ENCODE measurements around the gene NF1.
"Not testable (repeated sequence)": the region's sequence is repeated elsewhere in the genome, so short reads cannot be mapped to it uniquely, and the experiment has no call there.

NF1 gene

DNA sequence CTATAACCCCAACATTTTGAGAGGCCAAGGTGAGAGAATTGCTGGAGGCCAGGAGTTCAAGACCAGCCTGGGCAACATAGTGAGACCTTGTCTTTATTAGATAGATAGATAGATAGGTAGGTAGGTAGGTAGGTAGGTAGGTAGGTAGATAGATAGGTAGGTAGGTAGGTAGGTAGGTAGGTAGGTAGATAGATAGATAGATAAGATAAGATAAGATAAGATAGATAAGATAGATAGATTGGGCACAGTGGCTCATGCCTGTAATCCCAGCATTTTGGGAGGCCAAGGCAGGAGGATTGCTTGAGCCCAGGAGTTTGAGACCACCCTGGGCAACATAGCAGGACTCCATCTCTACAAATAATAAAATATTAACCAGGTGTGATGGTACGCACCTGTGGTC, 168.1 kb downstream of the NF1 start:
- DNase-seq = not testable (repeated sequence)

DNA sequence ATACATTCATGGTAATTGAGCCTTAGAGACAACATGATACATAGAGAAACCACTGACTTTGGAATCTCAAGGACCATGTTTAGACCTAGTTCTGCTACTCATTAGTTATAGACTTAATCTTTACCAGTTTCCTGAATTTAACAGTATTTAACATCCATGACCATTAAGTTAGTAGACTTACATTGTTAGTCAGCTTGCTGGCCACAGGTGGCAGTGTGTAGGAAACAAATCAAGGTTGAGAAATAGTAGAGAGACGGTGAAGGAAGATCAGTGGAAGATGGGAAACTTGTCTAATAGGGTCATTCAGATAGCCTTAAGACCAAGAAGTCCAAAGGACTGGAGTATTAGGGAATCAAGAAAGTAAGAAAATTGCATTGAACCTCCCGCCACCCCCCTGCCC, 171.3 kb downstream of the NF1 start:
- no peak for DNase-seq

DNA sequence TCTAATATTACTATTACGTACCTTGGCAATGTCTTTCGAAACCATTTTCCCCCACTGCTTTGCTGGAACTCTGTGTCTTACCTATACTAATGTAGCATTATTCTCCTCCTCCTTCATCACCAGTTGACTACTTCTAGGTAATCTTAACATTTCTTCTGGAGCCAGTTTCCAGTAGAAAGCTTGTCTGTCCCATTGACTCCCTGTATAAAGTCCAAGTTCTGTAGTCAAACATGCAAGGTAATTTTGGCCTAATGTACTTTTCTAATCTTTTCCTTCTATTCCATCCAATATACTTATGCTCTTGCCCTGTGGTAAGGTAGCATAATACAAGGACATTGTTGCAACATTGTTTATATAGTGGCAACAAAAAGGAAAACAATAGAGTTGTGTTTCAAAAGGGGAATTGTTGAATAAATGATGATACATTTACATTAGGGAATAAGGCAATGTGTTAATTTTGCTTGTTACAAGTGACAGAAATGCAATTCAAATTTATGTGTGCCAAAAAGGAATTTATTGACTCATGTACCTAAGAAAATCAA, 174.3 kb downstream of the NF1 start:
- no peak for DNase-seq

DNA sequence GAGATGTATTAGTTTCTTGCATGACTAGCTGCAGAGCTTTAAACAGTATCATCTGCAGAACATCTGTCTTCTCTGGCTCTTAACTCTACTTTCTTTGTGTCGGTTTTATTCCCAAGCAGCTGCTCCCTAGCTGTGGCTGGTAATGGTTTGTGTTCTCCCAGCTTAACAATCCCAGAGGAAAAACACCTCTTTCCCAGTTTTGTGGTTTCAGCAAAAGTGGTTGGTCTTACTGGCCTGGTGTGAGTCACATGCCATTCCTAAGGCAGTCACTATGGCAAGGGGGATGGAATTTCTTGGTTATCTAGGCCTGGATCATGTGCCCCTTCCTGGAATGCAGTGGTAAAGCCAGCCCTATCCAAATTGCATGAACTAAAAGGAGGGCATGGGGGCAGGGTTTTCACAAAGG, 174.8 kb downstream of the NF1 start:
- peak; percentile 98 for DNase-seq

DNA sequence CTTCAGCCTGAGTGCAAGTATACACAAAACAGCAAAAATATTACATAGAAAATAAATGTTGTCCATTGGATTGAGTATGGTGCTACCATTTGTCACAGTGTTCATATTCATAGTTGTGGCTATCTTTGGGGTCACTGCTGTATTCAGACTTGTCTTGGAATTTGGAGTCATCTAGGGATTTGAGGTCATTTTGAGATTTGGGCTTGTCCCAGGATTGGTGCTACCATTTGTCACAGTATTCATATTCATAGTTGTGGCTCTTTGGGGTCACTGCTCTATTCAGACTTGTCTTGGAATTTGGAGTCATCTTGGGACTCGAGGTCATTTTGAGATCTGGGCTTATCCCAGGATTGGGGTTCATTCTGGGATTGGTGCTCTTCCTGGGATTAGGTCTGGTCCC, 177.5 kb downstream of the NF1 start:
- DNase-seq = no peak

DNA sequence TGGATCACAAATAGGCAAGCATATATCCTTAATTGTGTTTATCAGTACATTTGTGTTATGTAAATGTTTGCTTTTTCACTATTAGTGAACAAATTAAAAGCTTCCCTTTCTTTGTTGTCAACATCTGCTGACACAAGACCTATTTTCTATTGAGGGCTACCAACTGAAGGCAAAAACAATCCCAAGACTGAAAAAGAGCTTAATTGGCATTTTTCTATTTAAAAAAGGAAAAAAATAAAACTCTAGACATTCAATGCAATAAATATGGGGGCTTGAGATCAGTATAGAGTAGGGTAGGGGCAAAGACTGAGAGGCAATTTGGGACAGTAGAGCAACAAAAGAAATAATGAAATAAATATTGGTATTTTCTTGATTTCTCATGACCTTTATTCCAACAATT, 178.0 kb downstream of the NF1 start:
- no peak for DNase-seq

DNA sequence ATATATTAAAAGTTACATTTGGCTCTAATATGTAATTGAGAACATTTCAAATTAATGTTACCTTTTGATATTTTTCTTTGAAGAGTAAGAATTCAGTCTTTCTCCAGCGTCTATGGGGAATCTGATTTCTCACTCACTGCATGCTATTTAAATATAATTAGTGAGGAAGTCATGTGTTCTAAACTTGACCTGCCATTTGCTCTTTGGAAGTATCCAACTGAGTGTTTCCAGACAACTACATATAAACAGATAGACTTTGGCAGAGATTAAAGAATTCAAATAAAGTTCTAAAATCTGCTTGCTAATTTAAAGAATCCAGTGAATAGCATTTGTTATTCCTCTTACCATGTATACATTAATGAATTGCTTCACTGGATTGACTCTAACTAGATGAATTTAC, 178.7 kb downstream of the NF1 start:
- no peak for DNase-seq

DNA sequence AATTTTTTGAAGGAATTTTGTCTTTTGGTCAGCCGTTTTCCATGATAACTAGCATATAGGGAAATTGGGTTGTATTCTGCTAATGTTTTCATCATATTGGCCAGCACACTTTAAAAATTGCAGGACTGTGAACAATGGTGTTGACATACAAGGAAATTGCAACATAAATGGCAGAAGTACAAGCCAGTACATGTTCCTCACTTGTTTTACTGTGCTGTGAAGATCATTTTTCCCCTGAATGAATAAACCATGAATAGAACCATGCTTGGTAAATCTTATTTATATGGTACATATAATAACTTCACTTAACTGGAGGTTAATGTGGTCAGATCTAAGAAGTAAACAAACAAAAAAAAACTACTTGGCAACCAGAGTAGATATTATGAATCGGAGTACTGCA, 179.5 kb downstream of the NF1 start:
- DNase-seq = no peak

DNA sequence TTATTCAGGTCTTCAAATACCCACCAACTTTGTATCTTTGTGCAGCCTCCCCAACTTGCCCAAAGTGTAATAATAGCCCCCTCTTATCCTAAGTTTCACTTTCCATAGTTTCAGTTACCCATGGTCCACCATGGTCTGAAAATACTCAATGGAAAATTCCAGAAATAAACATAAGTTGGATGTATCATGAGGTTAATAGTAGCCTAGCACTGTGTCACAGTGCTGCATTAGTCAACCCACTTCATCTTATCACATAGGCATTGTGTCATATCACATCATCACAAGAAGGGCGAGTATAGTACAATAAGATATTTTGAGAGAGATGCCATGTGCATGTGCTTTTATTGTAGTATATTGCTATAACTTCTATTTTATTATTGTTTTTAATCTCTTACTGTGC, 180.3 kb downstream of the NF1 start:
- no peak for DNase-seq

DNA sequence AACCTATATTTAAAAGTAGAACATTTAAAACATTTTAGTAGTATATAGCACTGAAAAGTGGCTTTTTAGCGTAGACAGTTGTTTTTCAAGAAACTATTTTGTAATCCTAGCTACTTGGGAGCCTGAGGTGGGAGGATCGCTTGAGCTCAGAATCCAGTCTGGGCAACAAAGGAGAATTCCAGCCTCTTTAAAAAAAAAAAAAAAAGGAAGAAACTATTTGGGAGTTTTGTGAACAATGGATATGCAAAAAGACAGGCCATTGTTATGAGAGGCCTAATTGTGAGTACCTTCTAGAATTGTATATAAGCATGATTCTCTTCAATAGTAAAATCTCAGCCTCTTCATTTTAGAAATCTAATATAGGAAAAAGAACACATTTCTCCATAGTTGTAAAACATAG, 184.6 kb downstream of the NF1 start:
- no peak for DNase-seq

DNA sequence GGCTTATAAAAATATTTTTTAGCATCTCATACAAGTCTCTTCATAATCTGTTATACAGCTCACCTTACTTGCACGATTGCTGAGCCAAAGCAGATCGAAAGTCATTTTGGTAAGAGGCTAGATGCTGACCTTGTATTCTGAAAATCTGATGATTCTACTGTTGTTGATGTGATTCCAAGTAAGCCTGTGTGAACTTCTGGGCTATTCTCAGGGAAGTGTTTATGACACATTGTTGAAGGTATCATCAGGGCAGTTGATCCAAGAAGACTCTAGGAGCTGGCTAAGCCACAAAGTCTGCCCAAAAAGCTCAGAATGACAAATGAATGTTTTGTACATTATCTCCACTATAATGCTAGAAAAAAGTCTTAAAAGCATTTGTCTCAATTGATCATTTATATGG, 186.3 kb downstream of the NF1 start:
- DNase-seq = no peak

DNA sequence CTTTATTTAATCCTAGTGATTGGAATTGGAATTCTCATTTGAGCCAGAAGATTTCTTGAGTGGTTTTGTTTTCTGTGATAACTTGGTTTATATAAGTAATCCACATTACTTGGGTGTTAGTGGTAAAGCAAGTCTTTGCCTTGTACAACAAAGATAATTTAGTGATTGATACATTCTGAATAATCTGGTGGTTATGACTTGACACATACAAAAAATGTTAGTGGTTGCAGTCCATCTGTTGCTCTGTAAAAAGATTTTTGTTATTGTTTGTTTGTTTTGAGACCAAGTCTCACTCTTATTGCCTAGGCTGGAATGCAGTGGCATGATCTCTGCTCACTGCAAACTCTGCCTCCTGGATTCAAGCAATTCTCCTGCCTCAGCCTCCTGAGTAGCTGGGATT, 189.1 kb downstream of the NF1 start:
- DNase-seq = no peak

DNA sequence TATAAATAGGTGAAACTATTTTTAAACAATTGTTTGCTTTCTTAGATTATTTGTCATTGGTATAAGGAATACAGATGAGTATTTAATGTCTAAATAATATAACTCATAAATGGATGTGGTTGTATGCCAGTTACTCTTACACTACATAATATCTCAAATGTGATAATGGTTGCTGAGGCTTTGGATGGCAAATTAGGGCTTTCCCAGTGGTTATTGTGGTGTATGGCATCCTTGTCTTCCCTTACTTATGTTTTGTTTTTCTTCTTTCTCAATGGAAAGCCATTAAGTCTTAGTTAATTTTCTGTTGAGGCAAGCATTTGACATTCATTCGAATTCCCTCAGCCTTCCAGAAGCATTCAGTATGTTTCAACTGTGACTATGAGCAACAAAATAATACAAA, 191.8 kb downstream of the NF1 start:
- DNase-seq = no peak

DNA sequence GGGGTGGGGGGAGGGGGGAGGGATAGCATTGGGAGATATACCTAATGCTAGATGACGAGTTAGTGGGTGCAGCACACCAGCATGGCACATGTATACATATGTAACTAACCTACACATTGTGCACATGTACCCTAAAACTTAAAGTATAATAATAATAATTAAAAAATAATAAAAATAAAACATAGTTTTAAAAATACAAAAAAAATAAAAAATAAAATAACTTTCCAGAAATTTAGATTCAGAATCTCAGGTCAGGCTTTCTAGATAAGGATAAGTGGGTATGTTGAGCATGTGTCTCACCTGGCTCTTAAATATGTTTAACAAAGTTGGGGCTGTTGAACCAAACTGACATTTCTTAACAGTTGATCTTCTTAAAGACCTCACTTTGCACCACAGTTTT, 193.2 kb downstream of the NF1 start:
- DNase-seq = not testable (repeated sequence)

DNA sequence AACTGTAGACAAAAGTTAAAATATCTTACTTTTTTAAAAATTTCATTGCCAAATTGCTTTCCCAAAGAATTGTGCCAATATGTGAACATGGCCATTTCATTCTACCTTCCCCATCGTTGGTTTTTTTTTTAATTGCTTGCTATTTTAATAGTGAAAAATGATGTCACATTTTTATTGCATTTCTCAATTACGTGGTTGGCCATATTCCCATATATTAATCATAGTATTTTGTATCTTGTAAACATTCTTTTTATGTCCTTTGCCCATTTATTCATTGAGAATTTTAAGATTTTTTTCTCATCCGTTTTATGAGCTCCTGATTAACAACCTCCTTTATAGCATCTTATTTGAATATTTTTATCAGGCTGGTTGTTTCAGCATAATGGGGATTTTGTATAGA, 195.0 kb downstream of the NF1 start:
- DNase-seq = peak; percentile 26

DNA sequence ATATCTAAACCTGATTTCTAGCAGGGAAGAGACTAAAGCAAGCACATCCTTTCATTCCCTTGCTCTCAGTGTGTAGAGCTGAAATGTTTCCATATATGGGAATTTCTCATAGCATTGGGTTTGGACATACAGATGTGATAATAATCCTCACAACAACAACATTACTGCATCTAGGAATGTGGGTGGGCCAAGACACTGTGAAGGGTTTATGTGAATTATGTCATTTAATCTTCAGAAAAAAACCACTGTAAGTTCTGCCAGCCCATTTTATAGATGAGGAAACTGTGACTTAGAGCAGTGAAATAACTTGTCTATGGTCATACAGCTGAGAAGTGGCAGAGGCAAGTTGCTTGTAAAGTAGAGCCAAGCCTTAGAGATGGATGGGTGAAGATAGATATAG, 197.0 kb downstream of the NF1 start:
- peak; percentile 86 for DNase-seq

DNA sequence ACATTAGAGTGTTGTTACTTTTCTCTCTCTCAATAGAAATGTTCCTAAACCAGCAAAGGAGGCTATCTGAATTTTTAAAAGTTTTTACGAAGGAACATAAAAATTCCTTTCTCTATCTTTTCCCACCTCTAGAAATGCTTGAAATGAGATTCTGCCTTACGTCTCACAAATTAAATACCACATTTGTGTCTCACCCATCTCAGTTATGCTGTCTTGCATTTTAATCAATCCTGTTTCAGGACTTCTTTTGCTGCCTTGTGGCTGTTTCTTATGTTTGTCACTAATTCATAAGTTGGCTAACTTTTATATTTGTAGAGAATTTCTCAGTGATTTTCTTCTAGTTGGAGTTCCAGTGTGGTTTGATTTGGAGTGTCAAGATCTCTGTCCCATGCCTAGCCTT, 198.8 kb downstream of the NF1 start:
- DNase-seq = peak; percentile 63

DNA sequence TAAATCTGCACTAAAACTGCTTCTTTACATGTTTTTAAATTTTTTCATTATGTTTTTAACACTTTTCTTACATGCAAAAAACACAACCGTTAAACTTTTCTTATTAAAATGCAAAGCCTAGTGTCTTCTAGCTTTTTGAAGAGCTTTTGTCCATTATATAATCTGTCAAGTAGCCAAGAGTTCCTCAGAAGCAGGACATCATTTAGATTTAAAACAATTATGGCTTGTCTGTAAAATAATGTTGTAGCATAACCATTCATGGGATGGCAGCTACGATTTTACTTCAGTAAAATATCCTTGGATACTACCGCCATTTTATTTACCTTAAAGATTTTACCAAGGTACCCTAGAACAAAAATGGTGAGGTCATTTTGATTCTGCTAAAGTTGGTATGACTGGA, 199.5 kb downstream of the NF1 start:
- DNase-seq = no peak

DNA sequence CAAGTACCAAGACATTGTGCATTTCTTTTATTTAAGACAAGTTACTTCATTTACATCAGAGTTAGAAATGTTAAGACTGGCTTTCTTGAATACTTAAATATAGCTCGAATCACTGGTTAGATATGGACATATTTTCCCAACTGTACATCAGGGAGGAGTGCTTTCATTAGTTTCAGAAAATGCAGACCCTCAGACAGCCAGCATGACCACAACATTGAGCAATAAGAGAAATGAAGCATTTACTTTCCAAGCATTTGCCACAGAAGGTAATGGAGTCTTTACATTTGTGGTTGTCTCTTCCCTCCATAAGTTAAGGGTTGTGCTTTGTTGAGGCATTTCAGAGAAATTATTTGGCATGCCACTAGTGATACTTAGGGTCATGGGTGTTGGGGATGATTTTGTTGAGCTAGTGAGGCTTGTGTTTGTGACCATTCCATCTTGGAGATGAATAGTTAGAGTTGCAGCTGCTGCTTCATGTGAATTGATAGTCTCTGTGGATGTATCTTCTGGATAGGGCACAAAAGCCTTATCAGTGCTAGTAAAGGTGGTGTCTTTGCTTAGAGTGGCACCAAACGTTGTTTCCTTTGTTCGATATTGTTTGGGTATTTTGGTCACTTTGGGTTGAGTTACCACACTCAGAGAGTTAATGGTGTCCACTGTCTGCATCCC, 200.2 kb downstream of the NF1 start:
- peak; percentile 72 for DNase-seq

DNA sequence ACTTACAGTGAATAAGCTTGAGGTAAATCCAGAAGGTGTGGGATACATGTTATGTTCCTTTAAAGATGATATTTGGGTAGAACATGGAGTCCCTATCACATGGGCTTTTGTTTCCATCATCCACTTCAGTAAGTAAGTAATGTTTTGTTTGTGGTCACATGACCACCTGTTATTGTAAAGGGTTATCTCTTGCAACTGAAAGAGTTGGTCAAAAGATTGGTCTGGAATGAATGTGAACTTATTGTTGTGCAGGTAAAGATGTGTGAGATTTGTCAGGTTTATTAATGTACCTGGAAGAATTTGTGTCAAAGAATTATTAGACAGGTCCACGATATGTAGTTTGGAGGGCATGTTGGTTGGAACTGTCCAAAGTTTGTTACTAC, 200.7 kb downstream of the NF1 start:
- no peak for DNase-seq

DNA sequence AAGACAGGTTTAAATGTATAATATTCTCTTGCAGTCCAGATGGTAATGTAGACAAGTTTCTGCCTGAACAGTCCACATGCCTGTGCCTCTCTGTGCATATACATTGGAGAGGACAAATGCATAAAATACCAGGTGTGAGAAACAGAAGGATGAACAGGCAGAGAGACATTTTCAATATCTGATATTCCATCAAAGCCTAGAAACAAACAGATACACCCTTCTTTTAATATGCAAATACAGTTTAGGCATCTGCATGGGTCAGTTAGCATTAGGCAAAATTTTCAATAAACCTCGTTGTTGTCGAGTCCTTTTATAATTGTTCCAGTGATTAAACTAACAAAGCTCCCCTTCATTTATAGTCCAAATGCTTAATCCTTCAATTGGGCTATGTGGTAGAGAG, 201.4 kb downstream of the NF1 start:
- no peak for DNase-seq

DNA sequence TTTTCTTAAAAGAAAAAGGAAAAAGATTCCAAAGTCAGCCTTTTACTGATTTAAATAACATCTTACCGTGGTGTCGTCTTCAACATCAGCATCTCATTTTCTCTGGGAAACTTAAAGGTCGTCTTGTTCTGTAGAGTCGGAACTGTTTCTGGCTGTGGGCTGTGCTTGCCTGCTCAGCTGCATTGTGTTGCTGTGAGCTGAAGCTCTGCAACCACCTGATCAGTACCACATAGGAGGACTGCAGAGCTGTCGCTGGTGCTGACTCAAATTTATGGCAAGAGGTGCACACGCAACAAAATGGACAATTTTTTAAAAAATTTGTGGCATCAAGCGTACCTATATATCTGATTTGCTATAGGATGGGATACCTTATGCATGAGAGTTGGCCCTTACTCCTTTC, 202.3 kb downstream of the NF1 start, which contains the start of gene OMG:
Gene OMG, minus strand, starts transcription at position 150 of the 400 bp plus-strand sequence. CDS start 908 bp downstream, outside the sequence.
- DNase-seq = no peak

DNA sequence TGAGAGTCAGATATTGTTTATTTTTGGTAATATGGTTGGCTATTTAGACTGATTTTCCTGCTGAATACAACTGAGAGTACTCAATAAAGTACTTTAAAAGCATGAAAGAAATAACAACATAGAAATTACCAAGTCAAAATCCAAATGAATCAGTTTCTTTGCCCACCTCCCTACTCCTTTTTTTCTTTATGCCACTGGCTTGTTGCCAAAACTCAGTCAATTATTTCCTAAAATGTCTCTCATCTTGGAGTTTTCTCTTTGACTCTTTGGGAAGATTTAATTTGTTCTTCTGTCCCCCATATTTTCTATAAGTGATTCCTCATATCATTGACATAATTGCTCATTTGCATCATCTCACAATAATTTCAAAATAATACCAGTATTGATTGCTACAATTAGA, 204.8 kb downstream of the NF1 start:
- no peak for DNase-seq

DNA sequence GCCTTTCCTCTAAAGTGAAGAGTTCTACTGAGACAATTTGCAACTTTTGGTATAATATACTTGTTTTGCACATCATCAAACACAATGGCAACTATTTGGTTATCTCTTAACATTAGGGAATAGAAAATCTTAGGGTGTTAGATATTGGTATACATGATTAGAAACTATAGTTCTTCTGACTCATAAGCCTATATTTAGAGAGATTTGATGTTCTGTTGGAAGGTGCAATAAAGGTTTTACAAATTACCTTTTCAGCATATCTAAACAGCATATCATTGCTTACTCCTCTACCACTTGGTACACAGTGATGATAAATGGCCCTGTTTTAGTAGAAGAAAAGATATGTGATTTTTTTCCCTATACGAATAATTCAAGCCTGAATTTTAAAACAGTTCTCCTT, 212.9 kb downstream of the NF1 start:
- DNase-seq = no peak
